ENCODE measurements around the gene PTPRD. TPM values are rescaled to one million over a fixed set of nuclear protein-coding genes. Genes with fewer than 3 reads are reported as not detected.
A peak's percentile ranks its signal among the peaks of the same experiment; 100 is the strongest.

Gene PTPRD
- total and polyA plus RNA-seq, 2 experiments from 2014 or later = 11.5 to 58.0 TPM

- H3K9me2 ChIP-seq (ENCODE audit: insufficient read depth) = no peaks in the 10 kb centered on the region
- H3K4me1 Mint-ChIP-seq = no peaks in the 10 kb centered on the region
- H3K36me3 Mint-ChIP-seq (ENCODE audit: low read depth) = no peaks in the 10 kb centered on the region; the same call in 2 of the 3 replicates
- no peaks in the 10 kb centered on the region for H3K36me3 ChIP-seq (ENCODE audit: insufficient read depth)
- H3K4me3 Mint-ChIP-seq = no peak overlapping the region
- no peak overlapping the region for H3K4me2 ChIP-seq
- no peak overlapping the region for H3K4me3 ChIP-seq
- no peaks in the 10 kb centered on the region for H3F3A ChIP-seq (replicated peaks; ENCODE audit: low read depth)
- H3K27me3 Mint-ChIP-seq (ENCODE audit: insufficient read depth, low read depth, poor library complexity) = no peaks in the 10 kb centered on the region
- H3K27me3 ChIP-seq (ENCODE audit: insufficient read depth) = no peaks in the 10 kb centered on the region
- peak; percentile 78 for ATAC-seq
- H3K4me1 ChIP-seq (ENCODE audit: insufficient read depth) = no peaks in the 10 kb centered on the region
- H2AFZ ChIP-seq = peak overlapping the region; percentile 4; the same call in 1 of the 2 replicates
- no peak overlapping the region for H3K27ac Mint-ChIP-seq
- no peaks in the 10 kb centered on the region for H3K79me2 ChIP-seq (replicated peaks; ENCODE audit: insufficient read depth)
- H4K20me1 ChIP-seq (replicated peaks; ENCODE audit: insufficient read depth) = no peaks in the 10 kb centered on the region
- no peaks in the 10 kb centered on the region for H3K9me3 Mint-ChIP-seq
- H3K27ac ChIP-seq (ENCODE audit: low read depth) = no peak overlapping the region
- TF ChIP-seq NANOG (IDR thresholded peaks at IDR 0.05; ENCODE audit: borderline replicate concordance) = no peak
- TF ChIP-seq, protein P1, sequence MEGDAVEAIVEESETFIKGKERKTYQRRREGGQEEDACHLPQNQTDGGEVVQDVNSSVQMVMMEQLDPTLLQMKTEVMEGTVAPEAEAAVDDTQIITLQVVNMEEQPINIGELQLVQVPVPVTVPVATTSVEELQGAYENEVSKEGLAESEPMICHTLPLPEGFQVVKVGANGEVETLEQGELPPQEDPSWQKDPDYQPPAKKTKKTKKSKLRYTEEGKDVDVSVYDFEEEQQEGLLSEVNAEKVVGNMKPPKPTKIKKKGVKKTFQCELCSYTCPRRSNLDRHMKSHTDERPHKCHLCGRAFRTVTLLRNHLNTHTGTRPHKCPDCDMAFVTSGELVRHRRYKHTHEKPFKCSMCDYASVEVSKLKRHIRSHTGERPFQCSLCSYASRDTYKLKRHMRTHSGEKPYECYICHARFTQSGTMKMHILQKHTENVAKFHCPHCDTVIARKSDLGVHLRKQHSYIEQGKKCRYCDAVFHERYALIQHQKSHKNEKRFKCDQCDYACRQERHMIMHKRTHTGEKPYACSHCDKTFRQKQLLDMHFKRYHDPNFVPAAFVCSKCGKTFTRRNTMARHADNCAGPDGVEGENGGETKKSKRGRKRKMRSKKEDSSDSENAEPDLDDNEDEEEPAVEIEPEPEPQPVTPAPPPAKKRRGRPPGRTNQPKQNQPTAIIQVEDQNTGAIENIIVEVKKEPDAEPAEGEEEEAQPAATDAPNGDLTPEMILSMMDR (conservative IDR thresholded peaks at IDR 0.05; ENCODE audit: low read depth in 2 of 2) = peak; percentile 50 to 58
- peak; percentile 48 for DNase-seq (ENCODE audit: low spot score)
Observed at GRCh38 chr9:9002826-9003583, 1609.8 kb downstream of the PTPRD start.

GRCh38 chr9:8980496-8981013, 1632.2 kb downstream of the PTPRD start:
- no peaks in the 10 kb centered on the region for H3K4me1 ChIP-seq (ENCODE audit: insufficient read depth)
- H2AFZ ChIP-seq = no peak overlapping the region
- H3K27me3 ChIP-seq (ENCODE audit: insufficient read depth) = no peaks in the 10 kb centered on the region
- no peaks in the 10 kb centered on the region for H3K36me3 Mint-ChIP-seq (ENCODE audit: low read depth)
- no peak overlapping the region for H3K4me3 Mint-ChIP-seq
- no peaks in the 10 kb centered on the region for H3K9me2 ChIP-seq (ENCODE audit: insufficient read depth)
- H3K27ac ChIP-seq (ENCODE audit: low read depth) = no peak overlapping the region
- no peaks in the 10 kb centered on the region for H3K9me3 Mint-ChIP-seq
- H3F3A ChIP-seq (replicated peaks; ENCODE audit: low read depth) = no peaks in the 10 kb centered on the region
- H3K4me1 Mint-ChIP-seq = no peaks in the 10 kb centered on the region
- H3K4me2 ChIP-seq = no peak overlapping the region
- H3K27me3 Mint-ChIP-seq (ENCODE audit: insufficient read depth, low read depth, poor library complexity) = no peaks in the 10 kb centered on the region
- H4K20me1 ChIP-seq (replicated peaks; ENCODE audit: insufficient read depth) = no peaks in the 10 kb centered on the region
- H3K36me3 ChIP-seq (ENCODE audit: insufficient read depth) = no peaks in the 10 kb centered on the region
- DNase-seq (ENCODE audit: low spot score) (no peak), ATAC-seq (no peak)
- H3K4me3 ChIP-seq = no peak overlapping the region
- no peak for TF ChIP-seq ZNF114 (CRISPR knock-in tag; IDR thresholded peaks at IDR 0.05)
- no peak for TF ChIP-seq STAT1 (IDR thresholded peaks at IDR 0.05; ENCODE audit: unreplicated experiment)
- no peak for TF ChIP-seq JUNB (IDR thresholded peaks at IDR 0.05; ENCODE audit: unreplicated experiment)
- TF ChIP-seq, protein P1 (conservative IDR thresholded peaks at IDR 0.05; ENCODE audit: low read depth in 2 of 2) = no peak
- no peak for TF ChIP-seq EZH2phosphoT487 (IDR thresholded peaks at IDR 0.05; ENCODE audit: unreplicated experiment)
- no peaks in the 10 kb centered on the region for H3K79me2 ChIP-seq (replicated peaks; ENCODE audit: insufficient read depth)
- H3K27ac Mint-ChIP-seq = no peak overlapping the region
